ENCODE data around the gene HOXA10.

Gene HOXA10

GRCh38 chr7:27211084-27211446 lies 36.9 kb upstream of the HOXA10 start:
- H3K4me3 ChIP-seq (replicated peaks; ENCODE audit: low read depth, low read length) = no peak overlapping the region
- no peak for DNase-seq (ENCODE audit: extremely low read depth, insufficient read length)
- no peaks in the 10 kb centered on the region; the same call in 1 of the 2 replicates for H3K27me3 ChIP-seq (replicated peaks; ENCODE audit: control insufficient read depth, insufficient read depth, low read length)
- no peaks in the 10 kb centered on the region for H3K36me3 ChIP-seq (ENCODE audit: control insufficient read depth, insufficient read depth, low read length)
- no peak for TF ChIP-seq CTCF (IDR thresholded peaks at IDR 0.05; ENCODE audit: insufficient read depth, low read length, poor library complexity, severe bottlenecking)

- no peak for DNase-seq (ENCODE audit: extremely low read depth, insufficient read length)
- no peaks in the 10 kb centered on the region; the same call in 1 of the 2 replicates for H3K27me3 ChIP-seq (replicated peaks; ENCODE audit: control insufficient read depth, insufficient read depth, low read length)
- TF ChIP-seq CTCF (IDR thresholded peaks at IDR 0.05; ENCODE audit: insufficient read depth, low read length, poor library complexity, severe bottlenecking) = peak; percentile 85
- H3K36me3 ChIP-seq (ENCODE audit: control insufficient read depth, insufficient read depth, low read length) = no peaks in the 10 kb centered on the region
- H3K4me3 ChIP-seq (replicated peaks; ENCODE audit: low read depth, low read length) = no peak overlapping the region
These were observed 36.4 kb upstream of the HOXA10 start for GRCh38 chr7:27210441-27211083.

- Histone ChIP-seq H3K27me3 (replicated peaks; ENCODE audit: control insufficient read depth, insufficient read depth, low read length) (no peaks in the 10 kb centered on the region; the same call in 1 of the 2 replicates), H3K4me3 (replicated peaks; ENCODE audit: low read depth, low read length) (no peak overlapping the region), H3K36me3 (ENCODE audit: control insufficient read depth, insufficient read depth, low read length) (no peaks in the 10 kb centered on the region)
- DNase-seq (ENCODE audit: extremely low read depth, insufficient read length) = no peak
- no peak for TF ChIP-seq CTCF (IDR thresholded peaks at IDR 0.05; ENCODE audit: insufficient read depth, low read length, poor library complexity, severe bottlenecking)
These were observed 35.9 kb upstream of the HOXA10 start for GRCh38 chr7:27209933-27210440.

GRCh38 chr7:27208998-27209397 lies 34.9 kb upstream of the HOXA10 start:
- TF ChIP-seq CTCF (IDR thresholded peaks at IDR 0.05; ENCODE audit: insufficient read depth, low read length, poor library complexity, severe bottlenecking) = no peak
- Histone ChIP-seq H3K36me3 (ENCODE audit: control insufficient read depth, insufficient read depth, low read length) (no peaks in the 10 kb centered on the region), H3K27me3 (replicated peaks; ENCODE audit: control insufficient read depth, insufficient read depth, low read length) (no peaks in the 10 kb centered on the region; the same call in 1 of the 2 replicates), H3K4me3 (replicated peaks; ENCODE audit: low read depth, low read length) (no peak overlapping the region)
- no peak for DNase-seq (ENCODE audit: extremely low read depth, insufficient read length)

- TF ChIP-seq CTCF (IDR thresholded peaks at IDR 0.05; ENCODE audit: insufficient read depth, low read length, poor library complexity, severe bottlenecking) = no peak
- Histone ChIP-seq H3K27me3 (replicated peaks; ENCODE audit: control insufficient read depth, insufficient read depth, low read length) (no peaks in the 10 kb centered on the region; the same call in 1 of the 2 replicates), H3K36me3 (ENCODE audit: control insufficient read depth, insufficient read depth, low read length) (no peaks in the 10 kb centered on the region), H3K4me3 (replicated peaks; ENCODE audit: low read depth, low read length) (no peak overlapping the region)
- no peak for DNase-seq (ENCODE audit: extremely low read depth, insufficient read length)
These were observed 33.3 kb upstream of the HOXA10 start for GRCh38 chr7:27207348-27207985.

Data from GM06990 (cell line).